SU-DHL-6 (cell line): Measurements from ENCODE around the gene TMEM223.

Experiments
- H2AFZ ChIP-seq: fragments of 200-600 bp; sonication (generic); 2 replicates; pipeline ENCODE4 v1.6.1; 2014; ENCODE audit warnings: low read depth, mild to moderate bottlenecking, moderate library complexity, mixed read lengths, antibody characterized with exemption, low read length; ENCODE audit not compliant: severe bottlenecking
- H3F3A ChIP-seq: fragments of 200-600 bp; shearing (Covaris generic); 2 replicates; pipeline ENCODE4 v1.6.0; 2016; ENCODE audit warnings: antibody characterized with exemption, mild to moderate bottlenecking; ENCODE audit not compliant: insufficient read depth
- H3K27ac ChIP-seq: fragments of 200-600 bp; sonication (generic); 2 replicates; pipeline ENCODE4 v1.5.1; 2016; ENCODE audit warnings: low read depth, mild to moderate bottlenecking, low read length, moderate library complexity, mixed read lengths
- H3K27me3 ChIP-seq: fragments of 200-600 bp; sonication (generic), shearing (Covaris generic); 2 replicates; pipeline ENCODE4 v1.6.0; 2014; ENCODE audit warnings: mild to moderate bottlenecking, low read length
- H3K36me3 ChIP-seq: fragments of 200-600 bp; sonication (generic); 2 replicates; pipeline ENCODE4 v1.6.1; 2014; ENCODE audit warnings: mild to moderate bottlenecking, low read length, mixed read lengths
- H3K4me2 ChIP-seq: fragments of 300-600, 200-600 bp; shearing (Covaris generic), sonication (generic); 2 replicates; pipeline ENCODE4 v1.6.0; 2014; ENCODE audit warnings: low read length, low read depth, mild to moderate bottlenecking; ENCODE audit not compliant: poor library complexity, severe bottlenecking
- H3K4me3 ChIP-seq: fragments of 200-600 bp; sonication (generic); 2 replicates; pipeline ENCODE4 v1.5.1; 2014; ENCODE audit warnings: antibody characterized with exemption, low read length, mild to moderate bottlenecking, mixed read lengths; ENCODE audit not compliant: insufficient read depth, poor library complexity, severe bottlenecking
- H3K79me2 ChIP-seq: fragments of 200-600 bp; sonication (generic); 2 replicates; pipeline ENCODE4 v1.6.1; 2014; ENCODE audit warnings: mild to moderate bottlenecking, low read length, moderate library complexity; ENCODE audit not compliant: insufficient read depth
- H3K9ac ChIP-seq: fragments of 200-600 bp; sonication (generic); 2 replicates; pipeline ENCODE4 v1.7.0; 2014; ENCODE audit warnings: mild to moderate bottlenecking, low read length
- H3K9me2 ChIP-seq: fragments of 200-600 bp; sonication (generic); replicated peaks from 2 replicates; pipeline ENCODE4 v1.6.1; 2014; ENCODE audit warnings: low read length; ENCODE audit not compliant: insufficient read depth
- H3K9me3 ChIP-seq: fragments of 200-600 bp; sonication (generic); 2 replicates; pipeline ENCODE4 v1.6.1; 2014; ENCODE audit warnings: low read length, mixed read lengths; ENCODE audit not compliant: insufficient read depth
- H4K20me1 ChIP-seq: fragments of 200-600 bp; sonication (generic); 2 replicates; pipeline ENCODE4 v1.6.1; 2014; ENCODE audit warnings: low read depth, mild to moderate bottlenecking, antibody characterized with exemption, low read length, moderate library complexity, mixed read lengths
- CTCF ChIP-seq: fragments of 200-600 bp; sonication (generic); IDR thresholded peaks from one replicate; pipeline ENCODE4 v1.5.1; 2017; ENCODE audit warnings: antibody characterized with exemption, mild to moderate bottlenecking, low read length, moderate library complexity; ENCODE audit not compliant: insufficient read depth, poor library complexity, severe bottlenecking
- EZH2phosphoT487 ChIP-seq: fragments of 200-600 bp; sonication (generic), shearing (Covaris generic); conservative IDR thresholded peaks from 2 replicates; pipeline ENCODE4 v1.6.1; 2018; ENCODE audit warnings: mild to moderate bottlenecking, antibody characterized with exemption, low read length, moderate library complexity, mixed read lengths

TMEM223 gene

GRCh38 chr11:62786318-62787004 lies 5.3 kb downstream of the TMEM223 start:
- no peaks in the 10 kb centered on the region for H3K9me2 ChIP-seq
- H3K36me3 ChIP-seq: no peaks in the 10 kb centered on the region; the same call in 1 of the 2 replicates
- H4K20me1 ChIP-seq: no peaks in the 10 kb centered on the region
- no peaks in the 10 kb centered on the region for H3K27me3 ChIP-seq
- peaks cover 22% of the 10 kb centered on the region for H3F3A ChIP-seq
- H3K9ac ChIP-seq: peak overlapping the region; percentile 93
- peaks cover 34% of the 10 kb centered on the region for H3K79me2 ChIP-seq
- H3K27ac ChIP-seq: peak overlapping the region; percentile 75
- H3K9me3 ChIP-seq: no peaks in the 10 kb centered on the region
- peak overlapping the region; percentile 69 for H3K4me2 ChIP-seq
- H2AFZ ChIP-seq: no peak overlapping the region
- H3K4me3 ChIP-seq: peak overlapping the region; percentile 91
- TF ChIP-seq EZH2phosphoT487 (no peak), CTCF (peak; percentile 88)

- Histone ChIP-seq H3K27ac (no peak overlapping the region), H2AFZ (no peak overlapping the region), H3K36me3 (no peaks in the 10 kb centered on the region; the same call in 1 of the 2 replicates), H3K79me2 (peaks cover 10% of the 10 kb centered on the region), H3K4me2 (no peak overlapping the region), H3K9me2 (no peaks in the 10 kb centered on the region), H3K27me3 (no peaks in the 10 kb centered on the region), H3K4me3 (no peak overlapping the region), H3F3A (no peaks in the 10 kb centered on the region), H4K20me1 (no peaks in the 10 kb centered on the region), H3K9me3 (no peaks in the 10 kb centered on the region), H3K9ac (no peak overlapping the region)
- TF ChIP-seq CTCF: no peak
- no peak for TF ChIP-seq EZH2phosphoT487
Observed at GRCh38 chr11:62782753-62783152, 9.1 kb downstream of the TMEM223 start.

- Histone ChIP-seq H3K9me2 (no peaks in the 10 kb centered on the region), H3K79me2 (peaks cover 9% of the 10 kb centered on the region; the same call in 1 of the 2 replicates), H3K9ac (no peak overlapping the region), H3K36me3 (no peaks in the 10 kb centered on the region), H4K20me1 (no peaks in the 10 kb centered on the region), H3K9me3 (no peaks in the 10 kb centered on the region), H3K27me3 (no peaks in the 10 kb centered on the region), H3K27ac (no peak overlapping the region), H3K4me2 (no peak overlapping the region), H3F3A (no peaks in the 10 kb centered on the region), H3K4me3 (no peak overlapping the region), H2AFZ (no peak overlapping the region)
- no peak for TF ChIP-seq CTCF
Observed at GRCh38 chr11:62778441-62778840, 13.4 kb downstream of the TMEM223 start.
